Panc1 (cell line): Measurements from ENCODE around the gene RASAL1.

Source experiments
- CTCF ChIP-seq: fragments of 450-650 bp; IDR thresholded peaks from 2 replicates; pipeline ENCODE4 v1.5.1; 2017; ENCODE audit warnings: mild to moderate bottlenecking
- POLR2AphosphoS5 ChIP-seq: IDR thresholded peaks from 2 replicates; pipeline ENCODE4 v1.6.1; 2012; ENCODE audit warnings: mild to moderate bottlenecking, low read depth, low read length, moderate library complexity
- REST ChIP-seq, 2 experiments: IDR thresholded peaks; 2 replicates each; pipeline ENCODE4 v1.6.1; 2011 to 2012; ENCODE audit warnings: low read depth in 2 of 2, control low read depth in 1 of 2, low read length in 1 of 2, mild to moderate bottlenecking in 1 of 2, moderate library complexity in 1 of 2; ENCODE audit not compliant: insufficient read depth in 1 of 2
- SIN3A ChIP-seq: IDR thresholded peaks from 2 replicates; pipeline ENCODE4 v1.6.1; 2012; ENCODE audit warnings: low read depth, mild to moderate bottlenecking, low read length, moderate library complexity, borderline replicate concordance; ENCODE audit not compliant: insufficient read depth
- TCF7L2 ChIP-seq: IDR thresholded peaks from 2 replicates; pipeline ENCODE4 v1.6.1; 2011; ENCODE audit warnings: mild to moderate bottlenecking, low read depth, low read length, inconsistent platforms

- TF ChIP-seq CTCF (no peak), POLR2AphosphoS5 (no peak), REST (IDR thresholded peaks at IDR 0.05; ENCODE audit: insufficient read depth in 1 of 2, low read depth in 2 of 2, low read length in 1 of 2) (no peak), TCF7L2 (no peak), SIN3A (no peak)
Measured at GRCh38 chr12:113154351-113154973, 18.9 kb upstream of the RASAL1 start.
